ENCODE results near the gene RPP25. TPM values are rescaled to one million over a fixed set of nuclear protein-coding genes. Genes with fewer than 3 reads are reported as not detected.

The RPP25 gene
- total RNA-seq, 4 donors from 2014 or later, result 3.5 to 7.8 (median 6.1) TPM

DNA sequence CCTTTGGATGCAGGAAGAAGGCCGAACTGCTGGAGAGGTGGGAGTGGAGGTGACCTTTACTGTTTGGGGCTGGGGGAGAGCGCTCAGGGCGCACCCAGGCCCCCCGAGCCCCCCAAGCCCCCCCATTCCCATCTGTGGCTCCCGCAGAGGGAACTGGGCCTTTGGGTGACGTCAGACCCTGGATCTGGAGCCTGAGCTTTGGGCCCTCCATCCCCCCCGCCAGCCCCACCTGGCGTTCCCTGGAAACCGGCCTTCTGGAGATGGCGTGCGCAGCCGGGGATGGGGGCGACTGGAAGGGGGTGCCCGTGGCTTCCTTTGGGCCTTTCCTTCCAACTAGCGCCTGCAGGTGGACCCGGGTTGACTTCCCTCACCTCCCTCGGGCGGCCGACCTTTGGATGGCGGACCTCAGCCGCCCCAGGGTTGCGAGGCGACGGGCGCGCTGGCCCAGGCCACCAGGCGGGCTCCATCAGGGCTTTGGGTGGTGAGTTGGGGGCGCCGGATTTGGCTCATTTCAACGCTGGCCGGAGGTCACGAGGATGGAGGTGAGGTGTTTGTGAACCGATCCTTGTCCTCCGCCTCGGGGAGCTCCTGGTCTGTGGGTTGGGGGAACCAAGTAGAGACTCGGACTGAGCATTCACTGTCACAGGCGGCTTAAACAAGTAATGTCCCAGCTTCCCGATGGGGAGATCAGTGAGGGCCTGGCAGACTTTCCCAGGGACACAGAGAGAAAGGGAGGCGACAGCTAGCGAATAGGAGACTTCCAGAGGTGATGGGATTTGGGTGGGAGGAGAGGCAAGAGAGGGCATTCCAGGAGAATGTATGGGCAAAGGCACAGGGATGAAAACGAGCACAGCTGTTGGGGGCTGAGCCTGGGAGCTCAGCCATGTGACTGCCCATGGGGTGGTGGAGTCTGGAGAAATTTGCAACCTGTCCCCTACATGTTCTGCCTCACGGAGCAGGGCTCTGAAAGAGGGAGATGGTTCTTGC is 39.5 kb upstream of the RPP25 start:
- Histone ChIP-seq H3K4me3 (peak overlapping the region; percentile 69), H3K4me1 (peaks cover 15% of the 10 kb centered on the region), H3K27me3 (peaks cover 15% of the 10 kb centered on the region), H3K9me3 (no peaks in the 10 kb centered on the region), H3K36me3 (no peaks in the 10 kb centered on the region), H3K27ac (no peak overlapping the region)
- peak in 1 of 2 donors; percentile 64 for DNase-seq (ENCODE audit: low spot score in 2 of 2)
- TF ChIP-seq POLR2A (IDR thresholded peaks at IDR 0.05), result no peak
- TF ChIP-seq EP300 (IDR thresholded peaks at IDR 0.05), result no peak
- TF ChIP-seq POLR2AphosphoS5 (IDR thresholded peaks at IDR 0.05), result no peak
- WGBS, result 17% methylated on average over 8 of the region's 42 CpGs

DNA sequence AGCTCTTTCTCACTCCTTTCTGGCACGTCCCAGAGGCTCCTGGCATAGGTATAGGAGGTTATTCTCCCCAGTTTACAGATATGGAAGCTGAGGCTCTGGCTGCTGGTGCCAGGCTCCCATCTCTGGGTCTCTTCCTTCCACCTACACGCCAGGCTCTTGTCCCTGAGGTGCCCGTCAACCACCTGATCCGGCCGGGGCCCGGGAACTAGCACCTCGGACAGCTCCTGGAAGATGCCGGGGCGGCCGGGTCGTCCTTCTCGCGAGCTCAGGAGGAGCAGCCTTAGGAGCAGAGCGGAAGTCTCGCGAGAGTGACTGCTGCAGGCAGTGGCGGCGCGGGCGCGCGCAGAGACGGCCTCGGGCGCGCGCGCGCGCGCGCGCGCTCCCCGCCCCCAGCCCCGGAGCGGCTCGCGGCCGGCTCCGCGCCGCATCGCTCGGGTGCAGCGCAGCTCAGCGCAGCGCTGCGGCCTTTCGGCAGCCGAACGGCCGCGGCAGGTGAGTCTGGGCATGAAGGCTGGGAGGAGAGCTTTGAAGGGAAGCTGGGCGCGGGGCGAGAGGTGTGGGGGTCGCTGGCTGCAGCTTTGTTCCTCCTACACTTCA is 38.7 kb upstream of the RPP25 start, which contains the start of gene SCAMP5:
Gene SCAMP5 (plus strand): TSS at position 382 of the 597 bp plus-strand sequence. CDS start 16,277 bp downstream, outside the sequence.
- no peak within 1 kb of the TSS for H3K27ac ChIP-seq
- TF ChIP-seq POLR2AphosphoS5 (IDR thresholded peaks at IDR 0.05) (peak in 1 of 3 donors; percentile 19), POLR2A (IDR thresholded peaks at IDR 0.05) (no peak)
- no peaks in the 10 kb centered on the region for H3K36me3 ChIP-seq
- peaks cover 15% of the 10 kb centered on the region for H3K4me1 ChIP-seq
- H3K4me3 ChIP-seq, result peak within 1 kb of the TSS; percentile 69
- 2% methylated on average over 25 of the region's 58 CpGs for WGBS
- no peaks in the 10 kb centered on the region for H3K9me3 ChIP-seq
- peak; percentile 94 for DNase-seq (ENCODE audit: low spot score in 2 of 2)
- H3K27me3 ChIP-seq, result peaks cover 15% of the 10 kb centered on the region

DNA sequence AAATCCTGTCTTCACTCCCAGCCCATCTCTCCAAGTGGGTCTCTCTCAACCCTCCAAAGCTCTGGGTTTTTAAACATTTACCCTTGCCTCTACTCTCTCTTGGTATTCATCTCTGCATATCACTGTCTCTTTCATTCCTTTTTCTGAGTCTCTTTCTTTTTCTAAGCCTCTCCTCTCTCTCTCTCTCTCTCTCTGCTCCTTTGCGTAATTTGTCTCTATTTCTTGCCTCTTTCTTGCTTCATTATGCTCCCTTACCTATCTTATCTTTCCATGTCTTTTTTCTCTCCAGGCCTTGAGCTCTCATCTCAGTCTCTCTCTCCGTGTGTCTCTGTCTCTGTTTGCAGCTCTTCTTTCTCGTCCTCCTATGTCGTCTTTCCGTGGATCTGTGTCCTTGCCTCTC is 38.1 kb upstream of the RPP25 start:
- peak overlapping the region; percentile 69 for H3K4me3 ChIP-seq
- no peaks in the 10 kb centered on the region for H3K9me3 ChIP-seq
- H3K27ac ChIP-seq, result no peak overlapping the region
- H3K36me3 ChIP-seq, result no peaks in the 10 kb centered on the region
- no peak for DNase-seq (ENCODE audit: low spot score in 2 of 2)
- WGBS, result 48% methylated on average over 5 of the region's 5 CpGs
- TF ChIP-seq EP300 (IDR thresholded peaks at IDR 0.05) (no peak), CTCF (IDR thresholded peaks at IDR 0.05) (no peak), POLR2AphosphoS5 (IDR thresholded peaks at IDR 0.05) (no peak), POLR2A (IDR thresholded peaks at IDR 0.05) (no peak)
- peaks cover 15% of the 10 kb centered on the region for H3K27me3 ChIP-seq
- H3K4me1 ChIP-seq, result peaks cover 15% of the 10 kb centered on the region

DNA sequence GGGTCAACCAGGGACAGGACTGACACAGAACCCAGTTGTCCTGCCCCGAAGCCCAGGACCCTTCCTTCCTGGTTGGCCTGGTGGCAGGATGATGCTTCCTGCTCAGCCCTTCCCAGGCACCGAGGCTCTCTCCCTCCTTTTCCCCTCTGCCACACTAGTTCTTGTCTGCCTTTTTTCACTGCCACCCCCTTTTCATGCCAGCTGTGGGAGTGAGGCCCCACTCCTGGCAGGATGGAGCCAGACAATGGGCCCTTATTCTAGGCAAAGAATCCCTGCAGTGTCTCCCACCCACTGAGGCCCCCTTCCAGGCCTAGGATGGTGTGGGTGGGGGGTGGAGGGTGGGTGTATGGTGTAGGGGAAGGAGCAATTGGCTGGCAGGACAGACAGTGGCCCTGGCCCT is 37.7 kb upstream of the RPP25 start:
- no peak for TF ChIP-seq POLR2AphosphoS5 (IDR thresholded peaks at IDR 0.05)
- TF ChIP-seq CTCF (IDR thresholded peaks at IDR 0.05), result no peak
- no peak for TF ChIP-seq POLR2A (IDR thresholded peaks at IDR 0.05)
- no peak for TF ChIP-seq EP300 (IDR thresholded peaks at IDR 0.05)
- no peak for DNase-seq (ENCODE audit: low spot score in 2 of 2)
- Histone ChIP-seq H3K4me1 (peaks cover 15% of the 10 kb centered on the region), H3K9me3 (no peaks in the 10 kb centered on the region), H3K27me3 (peaks cover 15% of the 10 kb centered on the region), H3K36me3 (no peaks in the 10 kb centered on the region), H3K27ac (no peak overlapping the region), H3K4me3 (no peak overlapping the region)
- 72% methylated on average over 2 of the region's 2 CpGs for WGBS

DNA sequence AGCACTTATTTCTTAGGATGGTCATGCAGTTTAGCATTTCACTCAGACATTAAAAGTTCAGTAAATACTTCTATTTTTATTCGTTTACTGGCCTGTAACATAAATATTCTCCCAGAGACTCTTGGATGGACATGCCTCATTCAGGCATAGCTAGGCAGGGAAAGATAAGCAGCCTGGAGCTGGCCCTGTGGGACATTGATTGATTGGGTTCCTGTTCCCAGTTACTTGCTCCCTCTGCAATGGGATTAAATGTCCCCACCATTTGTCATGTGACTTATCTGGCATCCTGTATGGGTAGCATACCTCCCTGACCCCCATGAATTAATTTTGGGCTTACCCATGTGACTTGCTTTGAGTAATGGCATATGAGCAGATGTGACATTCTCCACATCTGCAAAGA is 36.0 kb upstream of the RPP25 start:
- H3K27me3 ChIP-seq, result peaks cover 15% of the 10 kb centered on the region
- DNase-seq (ENCODE audit: low spot score in 2 of 2), result no peak
- no peaks in the 10 kb centered on the region for H3K36me3 ChIP-seq
- 79% methylated on average over 1 of the region's 1 CpG for WGBS
- H3K4me1 ChIP-seq, result peaks cover 15% of the 10 kb centered on the region
- no peak overlapping the region for H3K27ac ChIP-seq
- H3K4me3 ChIP-seq, result no peak overlapping the region
- no peaks in the 10 kb centered on the region for H3K9me3 ChIP-seq
- TF ChIP-seq POLR2A (IDR thresholded peaks at IDR 0.05) (no peak), POLR2AphosphoS5 (IDR thresholded peaks at IDR 0.05) (no peak), EP300 (IDR thresholded peaks at IDR 0.05) (no peak), CTCF (IDR thresholded peaks at IDR 0.05) (no peak)

DNA sequence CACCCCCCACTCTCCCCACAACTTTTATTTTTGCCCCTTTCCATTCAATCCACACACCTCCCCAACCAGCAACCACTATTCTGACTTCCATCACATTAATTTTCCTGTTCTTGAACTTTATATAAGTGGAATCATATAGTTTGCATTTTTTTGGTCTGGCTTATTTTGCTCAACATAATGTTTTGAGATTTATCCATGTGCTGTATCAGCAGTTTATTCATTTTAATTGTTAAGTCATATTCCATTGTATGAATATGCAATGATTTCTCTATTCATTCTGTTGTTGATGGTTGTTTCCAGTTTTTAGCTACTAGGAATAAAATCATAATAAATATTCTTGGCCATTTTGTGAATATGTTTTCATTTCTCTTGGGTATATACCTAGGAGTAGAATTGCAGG is 33.0 kb upstream of the RPP25 start:
- no peak for TF ChIP-seq POLR2A (IDR thresholded peaks at IDR 0.05)
- no peak for TF ChIP-seq CTCF (IDR thresholded peaks at IDR 0.05)
- TF ChIP-seq POLR2AphosphoS5 (IDR thresholded peaks at IDR 0.05), result no peak
- H3K36me3 ChIP-seq, result no peaks in the 10 kb centered on the region
- DNase-seq (ENCODE audit: low spot score in 2 of 2), result no peak
- no peak overlapping the region for H3K4me3 ChIP-seq
- H3K9me3 ChIP-seq, result no peaks in the 10 kb centered on the region
- H3K4me1 ChIP-seq, result no peaks in the 10 kb centered on the region
- no peak overlapping the region for H3K27ac ChIP-seq
- H3K27me3 ChIP-seq, result no peaks in the 10 kb centered on the region

All from suprapubic skin (tissue), 4 donors.